ENCODE measurements around the gene ERCC3. TPM values are rescaled to one million over a fixed set of nuclear protein-coding genes. Genes with fewer than 3 reads are reported as not detected.

Gene ERCC3
- polyA plus RNA-seq (ENCODE audit: insufficient read length in 10 of 10) = 10 to 100 TPM; 34.7 to 49.2 (median 41.3) TPM
- long read RNA-seq, donor 1, full-length matches to known transcripts = 6 of 6 reads
- long read RNA-seq, donor 1, partial matches to known transcripts = 0 of 6 reads
- long read RNA-seq, donor 1, other reads (novel, unspliced or antisense) = 0 of 6 reads
- long read RNA-seq, donor 2, full-length matches to known transcripts = 7 of 7 reads
- long read RNA-seq, donor 2, partial matches to known transcripts = 0 of 7 reads
- long read RNA-seq, donor 2, other reads (novel, unspliced or antisense) = 0 of 7 reads
- long read RNA-seq, donor 3 = 0 reads
- long read RNA-seq, donor 4, full-length matches to known transcripts = 4 of 4 reads
- long read RNA-seq, donor 4, partial matches to known transcripts = 0 of 4 reads
- long read RNA-seq, donor 4, other reads (novel, unspliced or antisense) = 0 of 4 reads
- long read RNA-seq, donor 5, full-length matches to known transcripts = 5 of 14 reads
- long read RNA-seq, donor 5, partial matches to known transcripts = 9 of 14 reads
- long read RNA-seq, donor 5, other reads (novel, unspliced or antisense) = 0 of 14 reads
- long read RNA-seq, donor 6, full-length matches to known transcripts = 9 of 9 reads
- long read RNA-seq, donor 6, partial matches to known transcripts = 0 of 9 reads
- long read RNA-seq, donor 6, other reads (novel, unspliced or antisense) = 0 of 9 reads
- long read RNA-seq, donor 7, full-length matches to known transcripts = 7 of 7 reads
- long read RNA-seq, donor 7, partial matches to known transcripts = 0 of 7 reads
- long read RNA-seq, donor 7, other reads (novel, unspliced or antisense) = 0 of 7 reads
- long read RNA-seq, donor 8, full-length matches to known transcripts = 7 of 7 reads
- long read RNA-seq, donor 8, partial matches to known transcripts = 0 of 7 reads
- long read RNA-seq, donor 8, other reads (novel, unspliced or antisense) = 0 of 7 reads
- long read RNA-seq, donor 9 = 0 reads

DNA sequence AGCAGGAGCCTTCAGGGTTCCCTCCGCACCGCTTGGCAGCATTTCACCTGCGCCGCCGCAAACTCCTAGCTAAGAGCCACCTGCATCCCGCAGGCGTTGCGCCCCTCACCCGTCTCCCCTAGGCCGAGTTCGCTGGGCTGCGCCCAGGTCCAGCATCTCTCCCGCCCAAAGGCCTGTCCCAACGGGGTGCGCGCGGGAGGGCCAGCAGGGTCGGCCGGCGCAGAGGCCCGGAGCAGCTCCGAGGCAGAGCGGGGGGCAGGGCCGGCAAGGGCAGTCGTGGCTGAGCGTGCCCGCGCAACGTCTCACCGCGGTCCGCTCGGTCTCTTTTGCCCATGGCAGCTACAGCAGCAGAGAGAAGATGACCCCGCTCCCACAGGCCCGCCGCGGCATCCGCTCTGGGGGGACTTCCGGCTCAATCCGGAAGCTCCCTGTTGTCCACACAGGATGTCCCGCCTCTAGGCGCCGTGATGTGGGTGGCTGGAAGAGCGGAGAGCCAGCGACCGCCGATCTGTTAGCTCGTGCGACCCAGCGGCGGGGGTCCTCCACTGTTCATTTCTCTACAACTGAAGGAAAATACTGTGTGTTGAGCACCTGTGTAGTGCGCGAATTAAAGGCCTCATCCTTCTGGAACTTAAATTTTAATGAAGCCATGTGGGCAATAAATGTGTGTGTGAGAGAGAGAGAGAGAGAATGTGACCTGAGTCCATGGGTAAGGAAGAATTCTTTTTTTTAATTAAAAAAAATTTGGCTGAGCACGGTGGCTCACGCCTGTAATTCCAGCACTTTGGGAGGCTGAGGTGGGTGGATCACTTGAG lies at the start of gene ERCC3:
ERCC3 (minus strand) TSS at position 397 of the 815 bp plus-strand sequence; CDS start at position 334, 63 bp downstream.
- peak; percentile 85 to 95 (median 90) for DNase-seq

DNA sequence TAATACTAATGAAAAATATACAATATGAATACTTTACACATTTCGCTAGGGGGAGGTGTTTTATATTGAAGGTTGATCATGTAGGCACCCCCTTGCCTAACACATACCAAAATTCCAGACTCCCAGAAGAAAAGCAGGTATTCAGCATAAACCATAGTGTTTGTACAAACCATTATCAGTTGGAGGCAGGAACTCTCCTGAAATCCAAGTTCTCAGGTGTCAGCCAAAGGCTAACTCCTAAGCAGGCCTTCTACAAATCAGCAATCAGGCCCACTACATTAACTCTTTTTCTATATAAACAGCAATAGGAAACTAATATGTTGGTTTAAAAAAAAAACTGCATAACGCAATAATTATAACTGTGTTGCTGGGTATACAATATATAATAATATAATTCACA lies 49.3 kb upstream of the ERCC3 start:
- no peak for DNase-seq

- no peak for DNase-seq
Observed at GRCh38 chr2:127342101-127342500, 48.2 kb upstream of the ERCC3 start.

DNA sequence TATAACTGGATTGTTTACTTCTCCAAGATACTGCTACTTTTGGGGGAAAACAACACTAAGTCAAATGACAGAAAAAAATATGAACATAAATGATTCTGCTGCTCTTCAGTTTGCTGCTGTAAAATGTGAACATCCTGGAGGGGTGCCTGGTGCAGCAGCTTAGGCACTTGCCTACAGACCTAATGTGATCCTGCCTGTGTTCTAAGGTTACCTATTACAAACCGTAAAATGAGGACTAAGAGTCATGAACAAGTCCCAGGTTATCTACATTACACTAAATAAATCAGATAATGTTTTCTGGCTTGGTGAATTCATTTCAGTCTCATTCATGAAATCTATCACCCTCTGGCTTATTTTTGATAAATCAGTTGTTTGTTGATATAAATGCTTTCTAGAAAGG lies 38.4 kb upstream of the ERCC3 start:
- DNase-seq = no peak

GRCh38 chr2:127330753-127331152 lies 36.8 kb upstream of the ERCC3 start:
- DNase-seq = no peak

DNA sequence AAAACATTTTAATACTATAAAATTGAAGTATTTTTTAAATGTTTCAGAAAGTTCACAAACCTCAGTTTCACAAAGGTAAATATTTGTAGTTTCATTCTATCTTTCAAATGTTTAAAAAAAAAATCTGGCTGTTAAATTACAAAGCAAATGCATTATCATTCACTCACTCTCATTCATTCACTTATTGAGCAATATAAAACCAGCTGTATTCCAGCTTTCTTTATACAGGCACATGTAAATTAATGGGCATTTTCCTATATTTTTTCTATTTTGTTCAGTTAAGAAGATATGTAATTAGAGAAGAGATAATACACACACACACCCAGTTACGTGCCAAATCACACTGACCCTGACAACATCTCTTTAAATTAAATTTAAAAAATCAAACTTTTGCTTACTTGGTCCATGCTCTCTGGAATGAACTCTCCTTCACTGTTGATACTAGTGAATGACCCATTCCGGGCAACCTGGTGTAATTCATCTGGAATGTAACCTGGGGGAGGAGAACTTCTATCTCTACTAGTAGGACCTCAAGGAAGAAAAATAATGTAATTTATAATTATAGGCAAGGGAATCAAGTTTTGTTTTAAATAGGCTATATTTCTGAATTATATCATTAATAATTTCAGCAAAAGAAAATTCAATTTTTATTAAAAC lies 32.5 kb upstream of the ERCC3 start:
- no peak for DNase-seq

GRCh38 chr2:127324635-127325034 lies 30.7 kb upstream of the ERCC3 start:
- peak; percentile 40 to 74 (median 50) for DNase-seq

GRCh38 chr2:127321303-127321702 lies 27.4 kb upstream of the ERCC3 start:
- no peak for DNase-seq

DNA sequence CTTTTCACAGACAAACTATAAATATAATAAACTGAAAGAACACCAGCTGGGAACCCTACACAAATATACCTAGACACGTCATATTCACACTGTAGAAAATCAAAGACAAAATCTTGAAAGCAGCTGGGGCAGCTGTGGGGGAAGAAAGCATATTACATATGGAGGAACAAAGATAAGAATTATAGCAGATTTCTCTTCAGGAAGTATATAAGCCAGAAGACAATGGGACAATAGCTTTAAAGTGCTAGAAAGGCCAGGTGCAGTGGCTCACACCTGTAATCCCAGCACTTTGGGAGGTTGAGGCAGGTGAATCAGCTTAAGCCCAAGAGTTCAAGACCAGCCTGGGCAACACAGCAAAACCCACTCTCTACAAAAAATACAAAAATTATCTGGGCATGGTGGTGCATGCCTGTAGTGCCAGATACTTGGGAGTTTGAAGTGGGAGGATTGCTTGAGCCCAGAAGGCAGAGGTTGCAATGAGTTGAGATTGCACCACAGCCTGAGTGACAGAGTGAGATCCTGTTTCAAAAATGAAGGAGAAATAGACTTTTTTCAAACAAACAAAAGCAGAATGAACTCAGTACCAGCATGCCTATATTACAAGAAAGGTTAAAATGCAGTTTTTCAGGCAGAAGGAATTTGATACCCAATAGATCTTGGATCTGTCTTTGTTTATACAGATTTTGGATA lies 26.8 kb upstream of the ERCC3 start:
- no peak for DNase-seq

GRCh38 chr2:127320067-127320466 lies 26.1 kb upstream of the ERCC3 start:
- no peak for DNase-seq

- no peak for DNase-seq
Observed at GRCh38 chr2:127314193-127314988, 20.4 kb upstream of the ERCC3 start.

DNA sequence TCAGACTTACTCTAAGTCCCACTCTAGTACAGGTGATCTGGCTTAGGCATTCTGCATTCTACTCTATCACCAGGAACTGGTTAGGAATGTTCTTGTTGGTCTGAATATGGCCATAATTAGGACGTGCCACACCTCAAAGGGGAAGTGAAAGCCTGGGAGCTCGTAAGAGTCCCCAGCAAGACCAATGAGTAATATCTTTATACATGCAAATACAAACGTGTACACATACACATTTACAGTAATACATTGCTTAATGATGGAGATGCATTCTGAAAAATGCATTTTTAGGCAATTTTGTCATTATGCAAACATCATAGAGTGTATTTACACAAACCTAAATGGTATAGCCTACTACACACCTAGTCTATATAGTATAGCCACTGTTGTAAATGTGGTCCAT lies 19.5 kb upstream of the ERCC3 start:
- no peak for DNase-seq

DNA sequence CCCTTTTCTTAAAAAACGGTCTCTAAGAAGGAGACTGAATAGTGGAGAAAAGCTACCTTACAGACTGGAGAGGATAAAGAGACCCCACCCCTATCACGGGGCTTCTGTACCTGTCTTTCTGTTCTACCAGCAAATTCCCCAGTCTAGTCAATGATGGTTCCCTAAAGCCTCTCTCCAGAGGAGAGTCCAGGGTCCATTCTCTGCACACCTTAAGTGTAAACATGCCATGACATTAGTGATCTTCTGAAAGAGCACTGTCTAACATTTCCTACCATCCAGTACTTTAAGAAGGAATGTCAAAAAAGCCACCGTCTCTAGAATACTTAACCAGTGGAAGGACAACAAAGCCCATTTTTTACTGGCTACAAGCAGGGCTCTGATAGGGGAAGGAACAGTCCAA lies 17.0 kb upstream of the ERCC3 start:
- DNase-seq = no peak

DNA sequence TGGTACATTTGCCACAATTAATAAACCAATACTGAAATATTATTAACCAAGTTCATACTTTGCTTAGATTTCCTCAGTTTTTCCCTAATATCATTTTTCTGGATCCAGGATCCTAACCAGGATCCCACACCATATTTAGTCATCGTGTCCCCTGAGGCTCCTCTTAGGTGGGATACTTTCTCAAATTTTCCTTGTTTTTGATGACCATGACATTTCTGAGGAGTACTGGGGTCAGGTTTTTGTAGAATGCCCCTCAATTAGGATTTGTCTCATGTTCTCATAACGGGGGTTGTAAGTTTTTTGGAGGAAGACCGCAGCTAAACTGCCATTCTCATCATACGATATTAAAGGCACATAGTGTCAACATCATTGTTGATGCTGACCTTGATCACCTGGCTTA lies 15.5 kb upstream of the ERCC3 start:
- DNase-seq = no peak

DNA sequence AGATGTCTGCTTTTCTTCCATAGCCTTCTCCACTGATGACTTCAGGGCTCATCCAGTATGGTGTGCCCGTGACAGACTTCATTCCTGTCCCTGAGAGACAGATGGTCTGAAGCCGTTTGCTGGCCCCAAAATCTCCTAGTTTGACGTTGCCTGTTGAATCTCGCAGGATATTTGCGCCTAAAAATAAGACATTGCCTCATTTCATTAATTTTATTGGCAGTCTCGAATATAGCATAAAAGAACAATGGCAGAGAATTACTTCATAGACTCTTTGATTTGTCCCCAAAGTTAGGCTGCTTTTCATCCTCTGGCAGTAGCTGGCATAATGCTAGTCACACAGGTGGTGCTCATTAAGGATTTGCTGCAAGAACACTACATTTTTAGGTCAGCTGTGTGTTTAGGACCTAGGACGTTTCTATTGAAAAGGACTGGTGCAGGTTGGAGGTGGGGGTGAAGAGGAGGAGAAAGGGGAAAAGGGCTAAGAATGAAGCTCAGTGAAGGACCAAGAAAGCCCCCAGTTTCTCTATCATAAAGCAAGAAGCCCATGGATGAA lies 14.7 kb upstream of the ERCC3 start:
- DNase-seq = no peak

GRCh38 chr2:127305990-127306585 lies 12.1 kb upstream of the ERCC3 start:
- DNase-seq = no peak

GRCh38 chr2:127302168-127302567 lies 8.2 kb upstream of the ERCC3 start:
- DNase-seq = no peak

DNA sequence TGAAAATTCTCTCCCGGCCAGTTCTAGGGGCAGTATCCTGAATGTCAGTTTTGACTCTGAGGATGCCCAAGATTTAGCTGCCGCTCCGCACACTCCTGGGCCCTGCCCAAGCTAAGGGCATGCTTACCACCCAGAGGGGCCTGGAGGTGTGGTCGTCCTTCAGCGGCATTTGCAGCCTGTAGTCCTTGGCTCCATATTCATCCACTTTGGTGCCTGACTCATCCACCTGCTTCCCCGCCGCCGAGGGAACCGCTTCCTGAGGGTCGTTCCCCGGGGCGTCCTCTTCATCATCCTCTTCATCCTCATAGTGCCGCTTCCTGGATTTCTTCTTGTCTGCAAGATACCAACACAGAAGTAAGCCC lies 577 bp downstream of the ERCC3 start:
- no peak for DNase-seq

- DNase-seq = no peak
Observed at GRCh38 chr2:127288274-127288673, 5.7 kb downstream of the ERCC3 start.
